Ascending aorta (tissue), 2 donors: ENCODE measurements around the gene PLIN4. TPM values are rescaled to one million over a fixed set of nuclear protein-coding genes. Genes with fewer than 3 reads are reported as not detected.

ENCODE experiments used
- DNase-seq, 2 donors: peaks; one replicate each; pipeline ENCODE4 v3.0.0-alpha.2; 2019; ENCODE audit warnings: low spot score in 2 of 2
- H3K27ac ChIP-seq, 2 donors: fragments of 200-600 bp; sonication (generic); one replicate each; pipeline ENCODE4 v1.5.1; 2016 to 2017; ENCODE audit warnings: mild to moderate bottlenecking in 1 of 2
- H3K27me3 ChIP-seq: fragments of 200-600 bp; sonication (generic); one replicate; pipeline ENCODE4 v1.5.1; 2017
- H3K36me3 ChIP-seq, 2 donors: fragments of 200-600 bp; sonication (generic); one replicate each; pipeline ENCODE4 v1.5.1; 2016
- H3K4me1 ChIP-seq, 2 donors: fragments of 200-600 bp; sonication (generic); one replicate each; pipeline ENCODE4 v1.5.1; 2016 to 2017; ENCODE audit warnings: mild to moderate bottlenecking in 1 of 2
- H3K4me3 ChIP-seq, 2 donors: fragments of 200-600 bp; sonication (generic); one replicate each; pipeline ENCODE4 v1.5.1; 2016 to 2017; ENCODE audit warnings: mild to moderate bottlenecking in 1 of 2
- H3K9me3 ChIP-seq, 2 donors: fragments of 200-600 bp; sonication (generic); one replicate each; pipeline ENCODE4 v1.5.1; 2016
- intact Hi-C: fragments of 100-400 bp; cut with DNase I; formaldehyde crosslinking; loops from one replicate; pipeline ENCODE4 v1.15.1; 2023
- total RNA-seq: library from RNA; depleted of rRNA; stranded (reverse); fragments of >200 nt; gene quantifications from one replicate; pipeline ENCODE4 v1.1.0, GENCODE V29; 2016
- TF ChIP-seq, protein P1 (sequence below), 3 experiments: fragments of 200-600 bp in 2 of 3; fragments of 450-650 bp in 1 of 3; sonication (generic) in 2 of 3; IDR thresholded peaks; one replicate each; pipeline ENCODE4 v1.5.1; 2016 to 2019; ENCODE audit warnings: antibody characterized with exemption in 3 of 3, mild to moderate bottlenecking in 1 of 3, moderate library complexity in 1 of 3

PLIN4 gene
- total RNA-seq, 1 donor from 2014 or later: 15.1 TPM

DNA sequence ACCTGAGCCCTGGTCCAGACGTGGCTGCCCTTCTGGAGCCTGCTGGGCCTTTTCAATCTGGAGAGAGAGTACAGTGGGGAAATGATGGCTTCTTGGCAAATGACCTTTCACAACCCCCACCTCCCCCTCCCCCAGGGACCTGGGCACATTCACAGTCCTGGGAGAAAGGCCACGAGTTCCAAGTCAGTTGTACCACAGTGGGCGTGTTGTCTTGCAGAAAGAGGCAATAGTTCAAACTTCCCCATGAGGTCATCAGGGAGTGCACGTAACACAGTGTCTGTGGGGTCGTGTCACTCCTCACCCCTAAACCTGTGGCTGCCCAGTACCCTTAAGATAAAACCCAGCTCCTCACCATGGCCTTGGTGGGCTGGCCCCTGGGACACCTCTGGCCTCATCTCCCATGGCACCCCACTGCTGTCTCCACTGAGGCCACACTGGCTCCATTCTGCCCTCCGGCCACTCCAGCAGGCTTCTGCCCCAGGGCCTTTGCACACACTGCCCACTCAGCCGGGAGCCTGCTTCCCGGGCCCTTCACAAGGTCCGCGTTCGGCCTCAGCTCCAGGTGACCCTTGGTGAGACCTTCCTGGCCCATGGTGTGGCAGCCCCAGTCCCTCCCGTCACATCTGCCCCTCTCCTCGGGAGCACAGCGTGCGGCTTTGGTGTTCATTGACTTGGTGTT lies 13.3 kb downstream of the PLIN4 start:
- H3K27me3 ChIP-seq: no peaks in the 10 kb centered on the region
- DNase-seq: no peak
- TF ChIP-seq, protein P1, sequence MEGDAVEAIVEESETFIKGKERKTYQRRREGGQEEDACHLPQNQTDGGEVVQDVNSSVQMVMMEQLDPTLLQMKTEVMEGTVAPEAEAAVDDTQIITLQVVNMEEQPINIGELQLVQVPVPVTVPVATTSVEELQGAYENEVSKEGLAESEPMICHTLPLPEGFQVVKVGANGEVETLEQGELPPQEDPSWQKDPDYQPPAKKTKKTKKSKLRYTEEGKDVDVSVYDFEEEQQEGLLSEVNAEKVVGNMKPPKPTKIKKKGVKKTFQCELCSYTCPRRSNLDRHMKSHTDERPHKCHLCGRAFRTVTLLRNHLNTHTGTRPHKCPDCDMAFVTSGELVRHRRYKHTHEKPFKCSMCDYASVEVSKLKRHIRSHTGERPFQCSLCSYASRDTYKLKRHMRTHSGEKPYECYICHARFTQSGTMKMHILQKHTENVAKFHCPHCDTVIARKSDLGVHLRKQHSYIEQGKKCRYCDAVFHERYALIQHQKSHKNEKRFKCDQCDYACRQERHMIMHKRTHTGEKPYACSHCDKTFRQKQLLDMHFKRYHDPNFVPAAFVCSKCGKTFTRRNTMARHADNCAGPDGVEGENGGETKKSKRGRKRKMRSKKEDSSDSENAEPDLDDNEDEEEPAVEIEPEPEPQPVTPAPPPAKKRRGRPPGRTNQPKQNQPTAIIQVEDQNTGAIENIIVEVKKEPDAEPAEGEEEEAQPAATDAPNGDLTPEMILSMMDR (IDR thresholded peaks at IDR 0.05): no peak
- no peak overlapping the region for H3K4me3 ChIP-seq
- no peak overlapping the region for H3K27ac ChIP-seq
- no peaks in the 10 kb centered on the region for H3K4me1 ChIP-seq
- H3K9me3 ChIP-seq: no peaks in the 10 kb centered on the region
- H3K36me3 ChIP-seq: peaks cover 27 to 50% of the 10 kb centered on the region in 2 donors
- intact Hi-C loops: no loop called here

- intact Hi-C loops: no loop called here
Measured at GRCh38 chr19:4504297-4504701, 14.0 kb downstream of the PLIN4 start.

DNA sequence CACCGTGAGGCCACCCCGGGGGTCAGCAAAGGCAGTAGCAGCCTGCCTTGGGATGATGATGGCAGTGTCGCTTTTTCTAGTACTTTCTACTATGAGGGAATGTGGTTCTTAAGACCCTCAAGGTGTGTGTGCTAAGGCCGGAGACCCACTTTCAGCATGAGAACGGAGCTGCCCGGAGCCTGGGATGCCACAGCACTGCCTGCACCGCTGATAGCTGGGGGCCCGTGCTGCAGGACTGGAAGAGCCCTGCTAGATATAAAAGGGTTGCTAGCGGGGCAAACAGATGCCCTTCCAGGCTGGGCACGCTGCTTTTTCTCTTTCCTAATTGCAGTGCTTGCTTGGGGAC lies 14.5 kb downstream of the PLIN4 start:
- no peak overlapping the region for H3K4me3 ChIP-seq
- intact Hi-C loops: no loop called here
- H3K9me3 ChIP-seq: no peaks in the 10 kb centered on the region
- no peaks in the 10 kb centered on the region for H3K27me3 ChIP-seq
- DNase-seq: no peak
- H3K4me1 ChIP-seq: no peaks in the 10 kb centered on the region
- TF ChIP-seq, protein P1 (IDR thresholded peaks at IDR 0.05): no peak
- H3K36me3 ChIP-seq: peaks cover 39 to 61% of the 10 kb centered on the region in 2 donors
- H3K27ac ChIP-seq: no peak overlapping the region

More at GRCh38 chr19:4504297-4504701, 14.0 kb downstream of the PLIN4 start:
- H3K27me3 ChIP-seq: no peaks in the 10 kb centered on the region
- H3K9me3 ChIP-seq: no peaks in the 10 kb centered on the region
- no peak for DNase-seq
- peaks cover 34 to 58% of the 10 kb centered on the region in 2 donors for H3K36me3 ChIP-seq
- H3K27ac ChIP-seq: no peak overlapping the region
- no peak overlapping the region for H3K4me3 ChIP-seq
- TF ChIP-seq, protein P1 (IDR thresholded peaks at IDR 0.05): no peak
- H3K4me1 ChIP-seq: no peaks in the 10 kb centered on the region

GRCh38 chr19:4503132-4503824 lies 15.0 kb downstream of the PLIN4 start:
- no peak overlapping the region for H3K27ac ChIP-seq
- H3K36me3 ChIP-seq: peaks cover 43 to 66% of the 10 kb centered on the region in 2 donors

DNA sequence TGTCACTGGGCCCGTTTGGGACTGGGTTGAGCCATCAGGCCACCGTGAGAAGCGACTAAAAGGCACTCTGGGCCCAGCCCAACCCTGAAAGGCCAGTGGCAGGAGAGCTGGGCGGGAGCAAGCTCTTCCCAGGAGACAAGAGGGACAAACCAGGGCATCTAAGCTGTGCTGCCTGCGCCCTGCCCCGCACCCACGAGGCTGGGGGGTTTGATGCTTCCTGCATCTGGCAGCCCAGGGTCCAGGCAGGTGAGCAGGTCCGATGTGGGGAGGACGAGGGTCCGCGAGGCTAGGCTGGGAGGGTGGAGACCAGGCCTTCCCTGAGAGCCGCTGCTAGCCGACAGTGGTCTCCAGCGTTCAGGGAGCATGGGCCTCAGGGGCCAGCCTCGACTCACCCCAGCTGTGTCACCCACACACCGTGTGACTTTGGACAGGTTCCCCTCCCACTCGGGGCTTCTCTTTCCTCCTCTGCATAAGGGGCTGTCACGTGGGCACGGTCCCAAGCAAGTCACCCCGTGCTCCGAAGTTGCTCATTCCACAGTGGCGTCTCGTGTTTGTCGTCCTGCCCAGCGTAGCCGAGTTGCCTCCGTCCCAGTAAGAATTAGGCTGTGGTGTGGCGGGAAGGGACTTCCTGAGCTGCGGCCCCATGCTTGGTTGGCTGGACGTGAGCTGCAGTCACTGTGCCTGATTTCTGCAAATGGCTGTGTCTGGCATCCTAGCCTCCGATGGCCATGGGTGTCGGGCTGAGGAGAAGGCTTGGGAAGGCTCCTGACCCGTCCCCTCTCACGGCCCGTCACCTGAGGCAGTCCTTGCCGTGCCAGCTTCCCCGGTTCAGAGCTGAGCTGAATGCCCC lies 15.8 kb downstream of the PLIN4 start:
- Histone ChIP-seq H3K27me3 (no peaks in the 10 kb centered on the region), H3K4me1 (no peaks in the 10 kb centered on the region), H3K9me3 (no peaks in the 10 kb centered on the region), H3K4me3 (no peak overlapping the region), H3K36me3 (peaks cover 51 to 73% of the 10 kb centered on the region in 2 donors), H3K27ac (no peak overlapping the region)
- no peak for DNase-seq
- TF ChIP-seq, protein P1 (IDR thresholded peaks at IDR 0.05): no peak
- intact Hi-C loops: no loop called here

More at GRCh38 chr19:4503132-4503824, 15.0 kb downstream of the PLIN4 start:
- Histone ChIP-seq H3K4me3 (no peak overlapping the region), H3K9me3 (no peaks in the 10 kb centered on the region), H3K4me1 (no peaks in the 10 kb centered on the region), H3K27me3 (no peaks in the 10 kb centered on the region)
- no peak for DNase-seq
- TF ChIP-seq, protein P1 (IDR thresholded peaks at IDR 0.05): no peak
- intact Hi-C loops: no loop called here
